HCEC 1CT (cell line): ENCODE data around the gene ROR1.

Source experiments
- DNase-seq: peaks from one replicate; pipeline ENCODE4 v3.0.0-alpha.2; 2017

The ROR1 gene

DNA sequence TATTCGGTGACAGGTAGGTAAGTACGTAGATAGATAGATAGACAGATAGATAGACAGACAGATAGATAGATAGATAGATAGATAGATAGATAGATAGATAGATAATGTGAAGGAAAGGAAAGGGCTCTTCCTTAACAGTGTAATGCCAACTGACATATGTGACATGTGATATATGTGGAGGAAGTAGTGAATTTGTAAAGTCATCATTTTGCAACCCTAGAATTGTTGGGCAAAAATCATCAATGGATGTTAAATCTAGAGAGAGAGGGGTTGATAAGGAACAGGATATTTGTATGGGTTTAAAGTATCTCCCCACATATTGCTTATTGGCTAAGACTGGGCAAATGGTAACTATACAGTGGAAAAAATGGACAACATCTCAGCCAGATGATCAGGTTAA lies 166.6 kb downstream of the ROR1 start:
- no peak for DNase-seq

DNA sequence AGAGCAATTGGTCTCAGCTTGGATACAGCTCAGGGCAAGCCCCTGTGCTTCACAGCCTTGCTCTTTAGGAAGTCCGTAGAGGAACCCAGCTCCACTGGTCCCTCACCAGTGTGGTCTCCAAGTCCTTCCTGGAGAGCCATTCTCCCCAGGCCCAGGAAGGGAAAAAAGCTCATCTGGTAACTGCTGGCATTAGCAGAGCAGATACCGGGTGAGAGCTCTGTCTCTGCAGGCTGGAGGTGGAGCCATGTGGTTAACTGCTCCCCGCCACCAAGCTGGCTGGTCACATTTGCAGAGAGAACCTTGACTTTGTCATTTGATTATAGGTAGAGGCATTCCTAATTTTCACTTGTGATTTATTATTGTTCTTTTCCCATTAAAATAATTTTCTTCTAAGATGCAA lies 169.6 kb downstream of the ROR1 start:
- DNase-seq, result no peak

DNA sequence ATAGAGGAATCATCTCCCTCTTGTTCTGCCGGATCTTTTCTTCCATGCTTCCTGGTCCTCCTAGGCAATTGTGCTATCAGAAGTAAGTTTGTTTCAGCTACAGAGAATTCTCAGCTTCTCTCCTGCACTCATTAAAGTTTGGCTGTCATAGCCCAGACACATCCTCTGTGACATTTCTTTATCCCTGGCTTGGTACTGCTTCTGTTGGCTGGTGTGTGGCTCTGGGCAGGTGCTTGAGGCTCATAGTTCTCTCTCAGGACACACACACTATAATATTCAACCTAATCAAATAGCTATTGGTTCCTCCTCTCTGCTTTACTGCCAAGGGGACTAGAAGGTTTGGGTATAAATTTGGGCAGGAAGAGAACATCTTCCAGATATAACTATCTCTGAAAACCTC lies 172.1 kb downstream of the ROR1 start:
- DNase-seq, result no peak

DNA sequence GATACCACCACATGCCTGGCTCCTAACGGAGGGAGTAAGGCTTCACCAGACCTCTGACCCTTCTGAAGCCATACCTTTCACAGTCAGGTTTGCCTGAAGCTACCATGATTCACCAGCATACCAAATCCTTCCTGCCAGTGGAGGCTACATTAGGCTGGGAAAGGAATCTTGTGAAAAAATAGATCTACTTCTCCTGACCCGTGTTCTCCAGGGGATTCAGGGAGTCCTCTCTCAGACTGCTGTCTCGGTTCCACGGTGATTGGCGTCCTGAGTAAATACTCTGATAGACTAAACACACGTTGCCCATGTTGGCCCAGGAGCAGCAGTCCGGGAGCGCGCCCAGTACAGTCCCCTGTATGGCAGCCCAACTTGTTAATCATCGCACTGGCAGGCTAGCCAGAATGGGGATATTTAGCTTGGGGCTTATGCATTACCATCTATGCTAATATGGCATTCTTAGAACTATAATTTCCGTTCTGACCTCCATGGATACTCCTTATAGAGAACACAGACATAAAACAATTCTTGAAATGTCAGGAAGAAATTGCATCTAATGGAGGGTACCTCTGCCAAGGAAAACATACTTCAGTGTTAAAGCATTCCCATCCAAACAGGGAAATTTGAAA lies 173.2 kb downstream of the ROR1 start:
- DNase-seq, result no peak

DNA sequence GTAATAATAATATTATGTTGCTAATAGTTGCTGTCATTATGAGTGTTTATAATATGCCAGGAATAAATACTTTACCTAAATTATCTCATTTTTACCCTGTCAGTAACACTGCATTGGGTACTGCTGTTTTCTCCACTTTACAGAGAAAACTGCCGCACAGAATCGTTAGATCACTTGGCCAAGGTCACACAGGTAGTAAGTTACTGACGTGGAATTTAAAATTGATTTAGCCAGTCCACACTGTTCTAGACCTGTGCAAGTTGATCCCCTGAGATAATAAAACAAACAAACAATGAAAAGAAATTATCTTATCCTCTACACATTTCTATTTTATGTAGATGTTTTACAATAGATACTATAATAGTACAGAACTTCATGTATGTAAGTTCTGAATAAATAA lies 174.1 kb downstream of the ROR1 start:
- no peak for DNase-seq

DNA sequence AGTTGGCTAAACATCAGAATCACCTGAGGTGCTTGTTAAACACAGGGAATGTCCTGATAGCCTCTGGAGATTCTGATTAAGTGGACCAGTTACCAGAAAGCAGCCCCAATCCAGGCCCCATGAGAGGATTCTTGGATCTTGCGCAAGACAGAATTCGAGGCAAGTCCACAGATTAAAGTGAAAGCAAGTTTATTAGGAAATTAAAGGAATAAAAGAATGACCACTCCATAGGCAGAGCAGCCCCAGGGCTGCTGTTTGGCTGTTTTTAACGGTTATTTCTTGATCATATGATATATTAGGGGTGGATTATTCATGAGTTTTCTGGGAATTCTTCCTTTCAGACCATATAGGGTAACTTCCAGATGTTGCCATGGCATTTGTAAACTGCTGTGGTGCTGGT lies 176.2 kb downstream of the ROR1 start:
- DNase-seq, result peak; percentile 48

DNA sequence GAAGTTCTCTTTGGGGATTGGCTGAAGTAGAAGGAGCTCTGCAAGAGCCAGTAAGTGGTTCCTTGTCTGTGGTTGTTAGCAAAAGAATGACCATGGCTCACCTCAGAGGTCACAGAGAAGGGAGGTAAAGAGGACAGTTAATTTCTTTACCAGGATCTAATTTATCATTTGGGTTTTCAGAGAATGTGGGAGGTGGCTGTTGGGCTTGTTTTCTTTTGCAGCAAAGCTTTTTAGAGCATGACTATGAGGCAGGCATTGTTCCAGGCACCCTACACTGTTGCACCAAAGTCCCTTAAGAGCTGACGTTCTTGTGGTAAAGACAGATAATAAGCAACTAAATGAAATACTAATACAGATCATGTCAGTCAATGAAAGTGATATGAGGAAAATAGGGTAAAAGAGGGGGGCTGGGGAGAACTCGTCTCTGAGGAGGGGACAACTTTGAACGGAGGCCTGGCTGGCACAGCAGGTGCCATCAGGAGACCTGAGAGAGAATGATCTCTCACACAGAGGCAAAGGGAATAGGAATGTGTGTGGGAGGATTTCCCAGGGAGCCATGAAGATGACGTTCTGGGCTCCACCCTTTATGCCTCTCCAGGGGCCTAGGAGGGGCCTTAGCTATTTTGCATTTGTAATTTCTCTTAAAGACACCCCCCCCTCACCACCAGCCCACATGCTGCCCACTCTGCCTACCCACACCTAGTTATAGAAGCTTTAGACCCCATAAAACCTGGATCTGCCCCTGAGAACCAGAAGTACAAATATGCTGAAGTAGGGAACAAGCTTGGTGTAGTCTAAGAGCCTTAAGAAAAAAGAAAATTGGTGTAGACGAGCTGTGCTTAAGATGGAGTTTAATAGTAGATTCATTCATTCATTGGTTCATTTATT lies 177.5 kb downstream of the ROR1 start:
- no peak for DNase-seq

DNA sequence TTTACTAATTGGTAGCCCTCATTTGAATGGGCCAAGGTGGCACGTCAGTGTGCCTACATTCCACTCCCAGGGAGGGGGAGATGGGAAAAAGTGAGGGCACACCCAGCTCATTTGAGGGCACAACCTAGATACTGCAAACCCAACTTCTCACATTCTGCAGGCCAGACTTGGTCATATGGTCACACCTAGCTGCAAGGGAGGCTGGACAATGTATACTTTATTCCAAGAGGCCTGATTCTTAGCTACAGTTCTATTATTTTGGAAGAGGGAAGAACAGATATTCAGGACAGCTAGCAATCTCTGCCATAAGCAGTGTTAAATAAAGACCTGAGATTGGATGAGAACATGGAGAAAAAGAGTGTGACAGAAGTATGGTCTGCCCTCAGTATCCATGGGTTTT lies 180.4 kb downstream of the ROR1 start:
- DNase-seq, result no peak

DNA sequence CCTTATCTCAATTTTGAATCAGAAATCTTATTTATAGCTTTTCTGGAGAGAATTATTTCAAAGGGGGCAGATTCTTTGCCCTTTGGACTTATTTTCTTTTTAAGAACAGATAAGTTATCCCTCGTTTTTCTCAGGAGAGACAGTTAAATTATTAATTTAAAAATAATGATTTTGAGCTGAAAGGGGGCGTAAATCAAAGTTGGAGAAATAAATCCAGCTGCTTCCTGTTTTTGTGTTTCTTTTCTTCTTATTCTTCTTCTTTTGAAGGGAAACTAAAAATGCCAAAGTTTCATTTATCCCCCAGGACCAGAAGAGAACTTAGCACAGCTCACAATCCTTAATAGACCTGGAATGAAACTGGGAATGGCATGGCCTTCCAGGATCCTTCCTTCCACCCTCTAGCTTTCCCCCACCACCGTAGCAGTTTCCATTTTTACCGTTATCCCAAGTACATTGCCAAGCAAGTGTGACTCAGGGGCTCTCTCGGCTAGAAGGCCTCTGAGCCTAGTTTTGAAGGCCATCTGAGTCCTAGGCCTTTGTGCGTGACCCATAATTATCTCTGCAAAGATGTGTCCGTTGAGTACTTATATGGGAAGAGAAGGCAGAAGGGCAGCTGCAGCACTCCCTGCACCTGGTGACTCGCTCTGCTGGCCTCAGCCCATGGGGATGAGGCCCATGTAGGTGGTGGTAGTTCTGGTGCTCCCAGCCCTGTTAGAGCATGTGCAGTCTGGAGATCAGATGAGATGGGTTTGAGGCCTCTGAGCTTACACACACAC lies 181.7 kb downstream of the ROR1 start:
- DNase-seq, result no peak

DNA sequence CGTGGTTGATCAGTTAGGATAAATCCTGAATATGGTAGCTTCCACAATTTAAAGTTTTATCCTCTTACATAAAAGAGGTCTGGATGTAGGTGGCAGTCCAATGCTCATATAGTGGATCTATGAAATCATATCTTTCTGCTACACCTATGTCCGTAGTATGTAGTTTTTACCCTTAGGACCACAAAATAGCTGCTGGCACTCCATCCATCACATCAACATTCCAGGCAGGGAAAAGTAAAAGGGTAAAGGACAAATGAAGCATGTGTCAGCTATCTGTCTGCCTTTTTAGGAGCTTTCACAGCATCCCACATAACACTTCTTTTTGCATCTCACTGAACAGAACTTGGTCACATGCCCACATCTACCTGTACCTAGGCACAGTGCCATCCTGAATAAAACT lies 184.7 kb downstream of the ROR1 start:
- DNase-seq, result no peak

DNA sequence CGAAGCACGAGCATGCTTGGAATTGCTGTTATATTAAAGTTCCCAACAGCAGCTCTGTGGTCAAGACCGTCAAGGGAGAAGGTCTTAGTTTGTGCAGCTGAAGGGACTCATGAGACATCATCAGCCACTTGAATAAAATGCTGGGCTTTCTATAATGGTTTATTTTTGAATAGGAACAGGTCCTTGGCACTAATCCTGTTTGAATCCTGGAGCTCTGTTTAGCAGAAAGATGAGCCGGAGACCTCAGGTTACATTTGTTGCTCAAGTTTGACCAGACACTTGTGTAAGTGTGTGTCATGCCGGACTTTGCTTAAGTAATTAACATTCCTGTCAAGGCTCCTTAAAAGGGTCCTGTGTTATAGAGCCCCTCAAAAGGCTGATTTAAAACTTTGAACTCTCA lies 186.5 kb downstream of the ROR1 start:
- DNase-seq, result peak; percentile 11

DNA sequence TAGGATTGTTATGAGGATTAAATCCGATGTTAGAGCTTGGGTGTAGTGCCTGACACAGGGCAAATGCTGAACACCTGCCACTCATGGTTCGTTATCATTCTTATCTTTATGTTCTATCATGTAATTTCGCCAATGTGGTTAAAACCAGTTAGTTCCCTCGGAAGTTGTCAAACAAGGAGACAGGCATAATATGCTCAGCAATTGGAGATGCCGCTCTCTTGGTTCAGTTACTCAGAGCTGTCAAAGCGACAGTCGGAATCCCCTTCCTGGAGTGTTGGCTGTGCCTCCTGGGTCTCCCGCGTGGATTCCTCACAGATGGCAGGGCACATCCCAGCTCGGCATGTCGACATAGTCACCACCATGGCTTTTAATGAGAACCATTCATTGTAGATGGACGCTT lies 192.2 kb downstream of the ROR1 start:
- no peak for DNase-seq

DNA sequence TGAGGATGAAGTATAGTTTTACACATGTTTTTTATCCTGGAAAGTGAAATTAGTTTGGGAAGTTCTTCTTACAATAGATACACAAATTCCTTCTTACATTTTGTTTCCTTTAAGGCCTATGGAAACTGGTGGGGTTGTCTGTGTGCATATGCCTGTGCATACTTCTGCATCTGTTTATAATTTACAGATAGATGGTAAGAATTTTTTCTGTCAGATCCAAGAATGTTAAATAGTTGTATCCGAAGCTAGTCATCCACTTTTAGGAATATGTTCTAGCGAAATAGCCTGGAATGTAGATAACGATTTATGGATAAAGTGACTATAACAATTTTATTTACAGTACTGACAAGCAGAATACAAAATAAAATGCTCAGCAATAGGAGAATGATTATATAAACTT lies 194.1 kb downstream of the ROR1 start:
- DNase-seq, result no peak

DNA sequence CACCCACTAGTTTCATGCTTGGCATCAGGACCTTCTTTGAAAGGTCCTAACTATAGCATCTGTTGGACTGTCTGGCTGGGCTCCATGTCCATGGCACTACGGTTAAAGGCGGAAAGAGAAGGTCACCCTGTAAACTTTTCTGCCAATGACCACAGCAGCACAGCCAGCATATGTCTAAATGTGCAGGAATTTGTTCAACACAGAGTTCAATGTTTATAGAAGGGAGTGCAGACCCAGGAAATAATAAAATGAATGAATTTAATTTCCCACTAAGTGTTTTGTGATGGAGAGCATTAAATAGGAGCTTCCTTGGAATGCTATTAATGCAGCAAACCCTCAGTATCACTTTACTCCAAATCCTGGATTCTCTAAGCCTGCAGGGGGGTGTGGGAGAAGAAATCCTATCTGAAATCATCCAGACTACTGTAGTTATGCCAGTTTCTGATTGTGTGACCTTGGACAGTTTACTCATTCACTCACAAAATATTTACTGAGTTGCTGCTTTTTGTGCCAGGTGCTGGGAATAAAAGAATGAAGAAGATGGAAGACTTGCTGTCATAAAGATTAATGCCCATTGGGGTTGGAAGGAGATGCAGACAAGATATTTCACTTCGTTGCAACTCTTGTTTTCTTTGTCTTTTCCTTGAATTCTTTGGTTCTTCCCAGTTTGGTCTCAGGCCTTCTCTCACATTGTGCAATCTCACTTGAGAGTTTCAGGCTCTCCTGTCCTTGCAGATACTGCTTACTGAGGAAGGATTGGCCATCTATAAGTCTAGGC lies 195.0 kb downstream of the ROR1 start:
- DNase-seq, result no peak

DNA sequence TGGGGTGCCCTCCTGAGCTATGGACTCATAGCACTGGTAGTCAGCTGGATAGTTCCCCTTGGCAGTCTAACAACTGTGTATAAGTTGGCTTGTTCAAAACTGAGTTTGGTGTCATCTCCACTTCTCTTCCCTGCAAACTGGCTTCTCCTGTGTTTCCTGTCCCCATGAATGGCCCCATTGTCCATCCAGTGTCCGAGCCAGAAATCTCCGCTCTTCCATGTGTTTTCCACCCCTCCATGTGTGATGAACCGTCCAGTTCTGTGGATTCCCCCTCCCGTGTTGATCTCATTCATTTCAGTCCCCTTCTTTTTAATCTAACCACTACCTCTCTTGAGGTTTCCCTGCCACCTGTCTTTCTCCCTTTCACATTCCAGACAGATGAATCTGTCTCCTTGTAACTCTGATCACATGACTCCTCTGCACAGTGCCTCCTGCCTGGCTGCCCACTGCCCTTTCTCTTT lies 195.7 kb downstream of the ROR1 start:
- peak; percentile 19 for DNase-seq

DNA sequence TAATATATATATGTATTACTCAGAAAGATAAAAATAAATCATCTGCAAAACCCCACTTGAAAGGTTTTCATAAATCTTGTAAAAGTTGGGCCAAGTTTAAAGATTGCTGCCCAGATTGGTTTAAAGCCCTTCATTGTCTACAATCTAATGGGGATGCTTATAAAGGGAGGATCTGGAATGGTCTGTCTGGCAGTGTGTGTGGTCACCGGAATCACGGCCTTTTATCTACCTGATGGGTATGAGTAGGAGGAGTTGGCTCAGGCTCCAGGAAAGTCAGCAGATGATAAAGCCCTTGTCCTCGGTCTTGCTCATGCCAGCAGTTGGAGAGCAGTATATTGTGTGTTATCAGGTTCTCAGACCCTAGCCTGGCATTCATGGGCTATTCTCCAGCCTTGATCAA lies 197.7 kb downstream of the ROR1 start:
- DNase-seq, result no peak

DNA sequence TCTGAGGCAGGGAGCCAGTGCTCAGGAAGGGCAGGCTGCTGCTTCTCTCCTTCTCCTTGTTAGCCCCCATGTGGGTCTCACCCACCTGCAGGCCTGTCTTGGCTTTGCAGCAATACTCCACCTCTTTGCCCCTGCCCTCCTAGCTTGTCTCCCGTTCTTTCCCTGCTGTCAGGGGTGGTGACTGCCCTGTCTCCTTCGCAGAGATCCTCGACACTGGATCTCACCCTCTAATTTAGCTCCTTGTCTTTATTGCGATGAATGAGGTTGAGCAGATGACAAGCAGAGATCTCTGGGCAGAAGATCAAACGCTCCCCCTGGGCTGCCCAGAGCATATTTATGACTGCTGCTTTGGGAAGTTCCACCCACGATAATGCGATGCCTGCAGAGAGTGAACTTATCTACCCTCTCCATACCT lies 199.2 kb downstream of the ROR1 start:
- no peak for DNase-seq

DNA sequence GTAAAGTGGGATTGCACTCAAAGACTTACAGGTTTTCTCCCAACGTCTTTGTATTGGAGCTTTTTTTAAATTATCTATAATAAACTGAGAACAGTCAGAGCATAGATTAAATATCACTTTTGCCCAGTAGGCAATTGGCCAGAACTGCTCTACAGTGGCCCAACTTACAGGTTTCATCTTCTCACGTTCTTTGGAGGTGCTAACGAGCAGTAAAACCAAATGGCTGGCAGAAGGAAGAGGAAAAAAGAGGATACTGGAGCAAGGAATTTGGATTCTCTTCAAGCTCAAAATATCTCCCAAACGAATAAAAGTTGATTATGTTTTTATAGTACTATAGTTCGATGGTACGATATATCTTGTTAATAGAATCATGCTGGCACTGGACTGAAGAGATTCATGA lies 201.1 kb downstream of the ROR1 start:
- DNase-seq, result no peak

DNA sequence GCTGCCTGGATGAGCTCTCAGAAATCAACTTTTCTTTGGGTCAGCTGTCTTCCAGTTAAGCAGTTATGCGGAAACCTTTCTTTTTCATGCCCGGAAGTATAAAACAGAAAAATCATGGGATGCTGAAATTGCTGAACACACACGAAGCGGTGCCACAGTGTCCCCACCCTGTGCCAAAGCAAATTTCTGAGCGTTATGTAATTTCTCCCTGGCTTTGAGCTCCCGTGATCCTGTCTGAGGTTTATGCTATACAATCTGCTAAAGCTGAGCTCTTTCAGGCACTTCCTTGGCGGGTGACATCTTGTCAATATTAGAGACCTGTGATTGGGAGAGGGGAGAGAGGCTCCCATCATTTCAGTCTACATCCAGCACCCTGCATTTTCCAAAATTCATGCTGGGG lies 201.7 kb downstream of the ROR1 start:
- no peak for DNase-seq

DNA sequence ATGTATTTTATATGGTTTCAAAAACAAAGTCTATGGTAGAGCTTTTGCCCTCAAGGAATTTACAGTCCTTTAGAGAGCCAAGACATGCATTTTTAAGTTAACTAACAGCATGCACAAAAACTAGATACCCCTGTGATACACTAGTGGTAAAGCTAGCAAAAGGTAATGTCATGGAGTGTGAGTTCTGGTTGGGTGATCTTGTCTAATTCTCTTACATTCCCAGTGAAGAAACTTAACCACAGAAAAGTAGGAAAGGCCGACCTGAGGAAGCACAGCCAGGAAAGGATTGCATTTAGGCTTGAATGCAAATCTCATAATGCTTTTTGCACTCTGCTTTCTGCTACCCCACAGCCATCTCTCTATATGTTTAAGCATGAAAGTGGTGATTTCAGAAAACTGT lies 202.2 kb downstream of the ROR1 start:
- no peak for DNase-seq

DNA sequence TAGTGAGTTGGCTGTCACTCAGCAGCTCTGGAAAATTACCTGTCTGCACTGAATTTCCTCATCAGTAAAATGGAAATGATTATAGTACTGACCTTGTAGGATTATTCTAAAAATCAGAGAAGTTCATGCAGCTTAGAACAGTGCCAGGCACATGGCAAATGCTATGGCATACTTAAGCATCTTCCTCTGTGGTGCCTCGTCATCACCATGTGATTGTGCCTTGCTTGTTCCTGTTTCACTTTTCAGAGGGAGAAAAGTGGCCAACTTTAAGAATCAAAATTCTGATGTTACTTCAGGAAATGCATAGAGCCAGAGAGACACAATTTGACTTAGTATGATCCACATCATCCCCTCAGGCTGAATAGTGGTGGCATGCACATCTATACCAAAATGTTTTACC lies 203.6 kb downstream of the ROR1 start:
- no peak for DNase-seq

DNA sequence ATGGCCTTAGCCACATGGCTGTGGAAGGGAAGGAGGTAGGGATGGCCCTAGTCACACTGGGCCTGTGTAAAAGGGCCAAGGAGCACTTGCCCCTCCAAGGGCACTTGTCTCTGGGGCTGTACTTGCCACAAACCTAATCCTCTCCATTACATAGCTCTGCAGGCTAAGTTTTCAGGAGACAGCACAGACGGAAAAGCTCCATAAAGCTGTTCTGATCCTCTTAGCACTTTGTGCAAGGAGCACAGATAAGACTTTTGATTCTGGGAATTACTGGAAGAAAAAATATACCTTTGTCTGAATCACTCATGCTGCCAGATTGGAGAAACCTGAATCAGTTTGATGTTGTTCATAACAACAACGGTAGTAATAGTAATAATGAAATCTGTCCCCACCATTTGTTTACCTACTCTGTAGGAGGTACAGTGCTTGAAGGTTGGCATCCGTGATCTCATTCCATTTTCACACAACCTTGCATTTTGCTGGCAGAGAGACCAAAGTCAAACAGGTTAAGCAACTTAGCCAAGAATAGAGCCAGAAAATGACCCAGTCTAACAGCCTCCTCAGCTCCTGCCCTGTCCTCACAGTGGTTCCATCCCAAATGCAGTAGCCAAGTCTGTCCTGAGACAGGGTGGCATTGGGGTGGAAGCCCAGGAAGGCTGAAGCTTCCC lies 207.1 kb downstream of the ROR1 start:
- no peak for DNase-seq

DNA sequence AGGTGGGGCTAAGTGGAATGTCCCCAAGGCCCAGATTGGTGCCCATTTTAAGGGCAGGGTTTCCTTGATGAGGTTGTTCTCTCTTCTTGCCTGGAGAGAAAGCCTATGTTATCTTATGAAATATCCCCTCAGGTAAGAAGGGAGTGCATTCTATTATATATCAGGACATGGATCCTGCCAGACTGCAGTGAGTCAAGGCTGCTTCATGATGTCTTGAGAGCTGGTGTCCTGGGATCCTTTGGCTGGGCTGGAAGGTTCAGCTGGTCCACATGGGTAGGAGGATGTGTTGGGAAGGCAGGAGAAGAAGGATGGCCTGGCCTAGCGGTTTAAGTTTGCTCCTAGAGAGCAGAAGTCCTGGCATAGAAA lies 207.6 kb downstream of the ROR1 start:
- DNase-seq, result no peak
